Heart left ventricle (tissue), 13 donors: Measurements from ENCODE around the gene USP22.

Experiments used
- CTCF ChIP-seq, 12 donors: fragments of 200-600 bp; sonication (generic) in 4 of 12; IDR thresholded peaks; one replicate each; pipeline versions ENCODE4 v1.5.0 to v1.8.0; 2018 to 2022; ENCODE audit warnings: antibody characterized with exemption in 12 of 12, mild to moderate bottlenecking in 5 of 12
- POLR2A ChIP-seq, 2 donors: fragments of 450-650 bp; IDR thresholded peaks; one replicate each; pipeline ENCODE4 v1.6.1; 2017; ENCODE audit warnings: antibody characterized with exemption in 2 of 2, mild to moderate bottlenecking in 2 of 2, moderate library complexity in 2 of 2
- donor health status: ischemic (EF 13 %, LVEDD 7.1; RV severe dilation, severe dysfunction).
- donor health status: DM: no; HTN: yes; CAD: no.
- donor health status: DM: no; HTN: no; CAD: no.
- donor health status: ischemic (EF 25% LVEDD 6.9; RV normal size, moderate dysfunction).
- donor health status: ischemic (EF 25% LVEDD 5.7; RV mildly dilated, moderate dysfunction).
- donor health status: ischemic (EF 35%, LVEDD 5.7; RV mildly dilated, moderate dysfunction).
- donor health status: nonischemic (EF 11% LVEDD 7.7; RV severe dilation, severe dysfunction).
- donor health status: DM: yes; HTN: yes; CAD: no.
- donor health status: PGD.
- donor health status: ischemic (EF 29% LVEDD 5.4; RV normal size, mild dysfunction).
- donor health status: nonischemic (EF 23%, LVEDD 6.1; RV moderate dilation, normal function).

GRCh38 chr17:21066394-21066793 lies 23.6 kb upstream of the USP22 start:
- TF ChIP-seq CTCF (IDR thresholded peaks at IDR 0.05) (no peak), POLR2A (IDR thresholded peaks at IDR 0.05) (no peak)
